ENCODE results near the gene PKNOX1.
"Not testable (repeated sequence)": the region's sequence is repeated elsewhere in the genome, so short reads cannot be mapped to it uniquely, and the experiment has no call there.

Gene PKNOX1

GRCh38 chr21:42937960-42938605, 36.3 kb upstream of the PKNOX1 start:
- no peak overlapping the region for H2AFZ ChIP-seq (ENCODE audit: low read depth, low read length, severe bottlenecking)
- no peaks in the 10 kb centered on the region for H3F3A ChIP-seq (ENCODE audit: insufficient read depth)
- no peak overlapping the region for H3K27ac ChIP-seq (ENCODE audit: low read depth, low read length)
- H3K4me2 ChIP-seq (ENCODE audit: low read depth, low read length, poor library complexity, severe bottlenecking): no peak overlapping the region
- H3K9me2 ChIP-seq (replicated peaks; ENCODE audit: insufficient read depth, low read length): no peaks in the 10 kb centered on the region
- no peak overlapping the region for H3K4me3 ChIP-seq (ENCODE audit: insufficient read depth, low read length, poor library complexity, severe bottlenecking)
- no peaks in the 10 kb centered on the region for H4K20me1 ChIP-seq (ENCODE audit: low read depth, low read length)
- no peaks in the 10 kb centered on the region for H3K79me2 ChIP-seq (ENCODE audit: insufficient read depth, low read length)
- TF ChIP-seq CTCF (IDR thresholded peaks at IDR 0.05; ENCODE audit: insufficient read depth, low read length, poor library complexity, severe bottlenecking): no peak
- TF ChIP-seq EZH2phosphoT487 (conservative IDR thresholded peaks at IDR 0.05; ENCODE audit: low read length): no peak
- no peak overlapping the region for H3K9ac ChIP-seq (ENCODE audit: low read length)
- no peaks in the 10 kb centered on the region for H3K9me3 ChIP-seq (ENCODE audit: insufficient read depth, low read length)
- no peaks in the 10 kb centered on the region for H3K27me3 ChIP-seq (ENCODE audit: low read length)
- no peaks in the 10 kb centered on the region for H3K36me3 ChIP-seq (ENCODE audit: low read length)

- not testable (repeated sequence) for H3K27me3 ChIP-seq (ENCODE audit: low read length); H3K79me2 ChIP-seq (ENCODE audit: insufficient read depth, low read length); H3K27ac ChIP-seq (ENCODE audit: low read depth, low read length)
Observed at GRCh38 chr21:42938606-42938995, 35.8 kb upstream of the PKNOX1 start.

GRCh38 chr21:42939582-42940413, 34.6 kb upstream of the PKNOX1 start:
- H2AFZ ChIP-seq (ENCODE audit: low read depth, low read length, severe bottlenecking): no peak overlapping the region
- TF ChIP-seq CTCF (IDR thresholded peaks at IDR 0.05; ENCODE audit: insufficient read depth, low read length, poor library complexity, severe bottlenecking) (no peak), EZH2phosphoT487 (conservative IDR thresholded peaks at IDR 0.05; ENCODE audit: low read length) (no peak)
- no peaks in the 10 kb centered on the region for H3F3A ChIP-seq (ENCODE audit: insufficient read depth)
- H3K4me2 ChIP-seq (ENCODE audit: low read depth, low read length, poor library complexity, severe bottlenecking): no peak overlapping the region
- H3K4me3 ChIP-seq (ENCODE audit: insufficient read depth, low read length, poor library complexity, severe bottlenecking): no peak overlapping the region
- H3K36me3 ChIP-seq (ENCODE audit: low read length): no peaks in the 10 kb centered on the region
- H3K27me3 ChIP-seq (ENCODE audit: low read length): no peaks in the 10 kb centered on the region
- H3K9me2 ChIP-seq (replicated peaks; ENCODE audit: insufficient read depth, low read length): no peaks in the 10 kb centered on the region
- H3K9me3 ChIP-seq (ENCODE audit: insufficient read depth, low read length): no peaks in the 10 kb centered on the region
- H3K79me2 ChIP-seq (ENCODE audit: insufficient read depth, low read length): no peaks in the 10 kb centered on the region
- no peaks in the 10 kb centered on the region for H4K20me1 ChIP-seq (ENCODE audit: low read depth, low read length)
- H3K9ac ChIP-seq (ENCODE audit: low read length): no peak overlapping the region
- no peak overlapping the region for H3K27ac ChIP-seq (ENCODE audit: low read depth, low read length)

More at GRCh38 chr21:42938606-42938995, 35.8 kb upstream of the PKNOX1 start:
- not testable (repeated sequence) for H2AFZ ChIP-seq (ENCODE audit: low read depth, low read length, severe bottlenecking); H4K20me1 ChIP-seq (ENCODE audit: low read depth, low read length); H3K4me2 ChIP-seq (ENCODE audit: low read depth, low read length, poor library complexity, severe bottlenecking); H3K9me3 ChIP-seq (ENCODE audit: insufficient read depth, low read length); H3K9ac ChIP-seq (ENCODE audit: low read length); H3K9me2 ChIP-seq (replicated peaks; ENCODE audit: insufficient read depth, low read length); H3F3A ChIP-seq (ENCODE audit: insufficient read depth); H3K4me3 ChIP-seq (ENCODE audit: insufficient read depth, low read length, poor library complexity, severe bottlenecking); H3K36me3 ChIP-seq (ENCODE audit: low read length)

GRCh38 chr21:42941696-42942085, 32.7 kb upstream of the PKNOX1 start:
- no peak overlapping the region for H3K4me2 ChIP-seq (ENCODE audit: low read depth, low read length, poor library complexity, severe bottlenecking)
- no peak overlapping the region for H2AFZ ChIP-seq (ENCODE audit: low read depth, low read length, severe bottlenecking)
- H3F3A ChIP-seq (ENCODE audit: insufficient read depth): no peaks in the 10 kb centered on the region
- H3K79me2 ChIP-seq (ENCODE audit: insufficient read depth, low read length): no peaks in the 10 kb centered on the region
- H3K27me3 ChIP-seq (ENCODE audit: low read length): no peaks in the 10 kb centered on the region
- TF ChIP-seq CTCF (IDR thresholded peaks at IDR 0.05; ENCODE audit: insufficient read depth, low read length, poor library complexity, severe bottlenecking) (no peak), EZH2phosphoT487 (conservative IDR thresholded peaks at IDR 0.05; ENCODE audit: low read length) (no peak)
- no peak overlapping the region for H3K4me3 ChIP-seq (ENCODE audit: insufficient read depth, low read length, poor library complexity, severe bottlenecking)
- H3K9me3 ChIP-seq (ENCODE audit: insufficient read depth, low read length): no peaks in the 10 kb centered on the region
- no peaks in the 10 kb centered on the region for H4K20me1 ChIP-seq (ENCODE audit: low read depth, low read length)
- H3K27ac ChIP-seq (ENCODE audit: low read depth, low read length): no peak overlapping the region
- H3K9ac ChIP-seq (ENCODE audit: low read length): no peak overlapping the region
- no peaks in the 10 kb centered on the region for H3K36me3 ChIP-seq (ENCODE audit: low read length)
- no peaks in the 10 kb centered on the region for H3K9me2 ChIP-seq (replicated peaks; ENCODE audit: insufficient read depth, low read length)
